GM19099 (cell line): ENCODE measurements around the gene CELSR2.

Experiments
- POLR2A ChIP-seq: IDR thresholded peaks from 3 replicates; pipeline ENCODE4 v1.6.1; 2011; ENCODE audit warnings: low read depth; ENCODE audit not compliant: insufficient read length; ENCODE audit errors: extremely low read depth

Gene CELSR2

GRCh38 chr1:109309347-109309746 is 60.0 kb downstream of the CELSR2 start:
- no peak for TF ChIP-seq POLR2A

GRCh38 chr1:109312246-109312645 is 62.9 kb downstream of the CELSR2 start:
- no peak for TF ChIP-seq POLR2A

GRCh38 chr1:109312978-109313775 is 63.8 kb downstream of the CELSR2 start:
- no peak for TF ChIP-seq POLR2A

GRCh38 chr1:109314795-109315194 is 65.5 kb downstream of the CELSR2 start:
- TF ChIP-seq POLR2A: no peak

GRCh38 chr1:109315288-109315687 is 65.9 kb downstream of the CELSR2 start:
- no peak for TF ChIP-seq POLR2A

GRCh38 chr1:109316506-109316905 is 67.2 kb downstream of the CELSR2 start:
- TF ChIP-seq POLR2A: no peak

- TF ChIP-seq POLR2A: no peak
Observed at GRCh38 chr1:109319114-109319513, 69.8 kb downstream of the CELSR2 start.

GRCh38 chr1:109322974-109323373 is 73.6 kb downstream of the CELSR2 start:
- no peak for TF ChIP-seq POLR2A
